Prostate gland (tissue), 2 donors: Measurements from ENCODE around the gene LSM3. TPM values are rescaled to one million over a fixed set of nuclear protein-coding genes. Genes with fewer than 3 reads are reported as not detected.
A peak's percentile ranks its signal among the peaks of the same experiment; 100 is the strongest.

Source experiments
- DNase-seq: peaks from one replicate; pipeline ENCODE4 v3.0.0-alpha.2; 2019; ENCODE audit warnings: low spot score
- H3K27ac ChIP-seq, 2 donors: fragments of 200-600 bp; sonication (generic); 2 replicates each; pipeline ENCODE4 v1.5.1; 2017 to 2019
- H3K27me3 ChIP-seq: fragments of 200-600 bp; sonication (generic); replicated peaks from 2 replicates; pipeline ENCODE4 v1.5.1; 2019; ENCODE audit not compliant: insufficient read depth
- H3K36me3 ChIP-seq, 2 donors: fragments of 200-600 bp; sonication (generic); 1 replicate in 1 of 2; 2 replicates in 1 of 2; pipeline versions ENCODE4 v1.5.1 to v1.8.1; 2017 to 2019
- H3K4me1 ChIP-seq: fragments of 200-600 bp; sonication (generic); replicated peaks from 2 replicates; pipeline ENCODE4 v1.5.1; 2019
- H3K4me3 ChIP-seq, 2 donors: fragments of 200-600 bp; sonication (generic); 2 replicates each; pipeline ENCODE4 v1.5.1; 2017 to 2019
- H3K9me3 ChIP-seq: fragments of 200-600 bp; sonication (generic); 2 replicates; pipeline ENCODE4 v1.5.1; 2017
- POLR2A ChIP-seq: fragments of 450-650 bp; IDR thresholded peaks from one replicate; pipeline ENCODE4 v1.6.1; 2016; ENCODE audit warnings: antibody characterized with exemption, mild to moderate bottlenecking
- POLR2AphosphoS5 ChIP-seq: sonication (generic); formaldehyde crosslinking; IDR thresholded peaks from one replicate; pipeline ENCODE4 v1.6.1; 2017; ENCODE audit warnings: antibody characterized with exemption
- WGBS: methylation state at CpG from one replicate; pipeline ENCODE4 v1.1.5; 2018; 5-methylcytosine and 5-hydroxymethylcytosine counted together
- intact Hi-C: fragments of 100-400 bp; cut with DNase I; formaldehyde crosslinking; loops from one replicate; pipeline ENCODE4 v1.14.2; 2022
- total RNA-seq, 2 donors: library from RNA; depleted of rRNA; stranded (reverse); fragments of >200 nt; gene quantifications; one replicate each; pipeline ENCODE4 v1.1.0, GENCODE V29; 2016
- TF ChIP-seq, protein P1 (sequence below), 4 experiments: fragments of 200-600 bp in 2 of 4; fragments of 450-650 bp in 2 of 4; sonication (generic) in 2 of 4; IDR thresholded peaks; 1 replicate in 3 of 4; 2 replicates in 1 of 4; pipeline ENCODE4 v1.5.1; 2016 to 2019; ENCODE audit warnings: antibody characterized with exemption in 4 of 4, mild to moderate bottlenecking in 2 of 4, moderate library complexity in 2 of 4

Gene LSM3
- total RNA-seq, 2 donors from 2014 or later, result 15.0 to 15.1 TPM

DNA sequence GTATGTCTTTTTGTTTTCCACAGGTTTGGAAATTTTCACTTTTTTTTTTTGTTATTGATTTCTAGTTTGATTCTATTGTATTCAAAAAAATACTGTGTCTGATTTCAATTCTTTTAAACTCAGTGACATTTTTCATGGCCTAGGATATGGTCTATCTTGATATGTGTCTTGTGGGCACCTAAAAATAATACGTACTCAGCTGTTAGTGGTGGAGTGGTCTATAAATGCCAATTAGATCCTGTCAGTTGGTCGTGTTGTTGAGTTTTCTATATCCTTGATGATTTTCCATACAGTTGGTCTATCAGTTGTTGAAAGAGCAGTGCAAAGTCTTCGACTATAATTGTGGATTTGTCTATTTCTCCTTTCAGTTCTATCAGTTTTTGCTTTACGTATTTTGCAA lies 61.7 kb downstream of the LSM3 start:
- 86% methylated on average over 4 of the region's 4 CpGs for WGBS
- DNase-seq, result no peak
- intact Hi-C loops, result no loop called here
- Histone ChIP-seq H3K27ac (no peak overlapping the region), H3K36me3 (no peaks in the 10 kb centered on the region), H3K4me1 (peaks cover 3% of the 10 kb centered on the region), H3K27me3 (no peaks in the 10 kb centered on the region), H3K9me3 (no peaks in the 10 kb centered on the region), H3K4me3 (no peak overlapping the region)
- TF ChIP-seq POLR2AphosphoS5 (no peak), POLR2A (no peak)
- TF ChIP-seq, protein P1, sequence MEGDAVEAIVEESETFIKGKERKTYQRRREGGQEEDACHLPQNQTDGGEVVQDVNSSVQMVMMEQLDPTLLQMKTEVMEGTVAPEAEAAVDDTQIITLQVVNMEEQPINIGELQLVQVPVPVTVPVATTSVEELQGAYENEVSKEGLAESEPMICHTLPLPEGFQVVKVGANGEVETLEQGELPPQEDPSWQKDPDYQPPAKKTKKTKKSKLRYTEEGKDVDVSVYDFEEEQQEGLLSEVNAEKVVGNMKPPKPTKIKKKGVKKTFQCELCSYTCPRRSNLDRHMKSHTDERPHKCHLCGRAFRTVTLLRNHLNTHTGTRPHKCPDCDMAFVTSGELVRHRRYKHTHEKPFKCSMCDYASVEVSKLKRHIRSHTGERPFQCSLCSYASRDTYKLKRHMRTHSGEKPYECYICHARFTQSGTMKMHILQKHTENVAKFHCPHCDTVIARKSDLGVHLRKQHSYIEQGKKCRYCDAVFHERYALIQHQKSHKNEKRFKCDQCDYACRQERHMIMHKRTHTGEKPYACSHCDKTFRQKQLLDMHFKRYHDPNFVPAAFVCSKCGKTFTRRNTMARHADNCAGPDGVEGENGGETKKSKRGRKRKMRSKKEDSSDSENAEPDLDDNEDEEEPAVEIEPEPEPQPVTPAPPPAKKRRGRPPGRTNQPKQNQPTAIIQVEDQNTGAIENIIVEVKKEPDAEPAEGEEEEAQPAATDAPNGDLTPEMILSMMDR (IDR thresholded peaks at IDR 0.05), result no peak

DNA sequence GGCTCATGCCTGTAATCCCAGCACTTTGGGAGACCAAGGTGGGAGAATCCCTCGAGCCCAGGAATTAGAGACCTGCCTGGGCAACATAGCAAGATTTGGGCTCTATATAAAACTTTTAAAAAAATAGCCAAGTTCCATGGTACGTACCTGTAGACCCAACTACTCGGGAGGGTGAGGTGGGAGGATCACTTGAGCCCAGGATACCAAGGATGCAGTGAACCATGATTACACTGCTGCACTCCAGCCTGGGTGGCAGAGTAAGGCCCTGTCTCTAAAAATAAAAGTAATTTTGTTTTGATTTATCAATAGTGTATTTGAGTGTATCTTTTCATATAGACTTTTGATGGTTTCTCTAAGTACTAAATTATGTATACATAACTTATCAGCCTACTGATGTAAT lies 63.1 kb downstream of the LSM3 start:
- H3K27me3 ChIP-seq, result no peaks in the 10 kb centered on the region
- no peak overlapping the region for H3K27ac ChIP-seq
- no peaks in the 10 kb centered on the region for H3K36me3 ChIP-seq
- H3K4me1 ChIP-seq, result peaks cover 3% of the 10 kb centered on the region
- H3K9me3 ChIP-seq, result no peaks in the 10 kb centered on the region
- intact Hi-C loops, result no loop called here
- H3K4me3 ChIP-seq, result no peak overlapping the region
- DNase-seq, result no peak
- TF ChIP-seq POLR2AphosphoS5 (no peak), POLR2A (no peak)
- TF ChIP-seq, protein P1 (IDR thresholded peaks at IDR 0.05), result no peak
- WGBS, result 92% methylated on average over 3 of the region's 3 CpGs

DNA sequence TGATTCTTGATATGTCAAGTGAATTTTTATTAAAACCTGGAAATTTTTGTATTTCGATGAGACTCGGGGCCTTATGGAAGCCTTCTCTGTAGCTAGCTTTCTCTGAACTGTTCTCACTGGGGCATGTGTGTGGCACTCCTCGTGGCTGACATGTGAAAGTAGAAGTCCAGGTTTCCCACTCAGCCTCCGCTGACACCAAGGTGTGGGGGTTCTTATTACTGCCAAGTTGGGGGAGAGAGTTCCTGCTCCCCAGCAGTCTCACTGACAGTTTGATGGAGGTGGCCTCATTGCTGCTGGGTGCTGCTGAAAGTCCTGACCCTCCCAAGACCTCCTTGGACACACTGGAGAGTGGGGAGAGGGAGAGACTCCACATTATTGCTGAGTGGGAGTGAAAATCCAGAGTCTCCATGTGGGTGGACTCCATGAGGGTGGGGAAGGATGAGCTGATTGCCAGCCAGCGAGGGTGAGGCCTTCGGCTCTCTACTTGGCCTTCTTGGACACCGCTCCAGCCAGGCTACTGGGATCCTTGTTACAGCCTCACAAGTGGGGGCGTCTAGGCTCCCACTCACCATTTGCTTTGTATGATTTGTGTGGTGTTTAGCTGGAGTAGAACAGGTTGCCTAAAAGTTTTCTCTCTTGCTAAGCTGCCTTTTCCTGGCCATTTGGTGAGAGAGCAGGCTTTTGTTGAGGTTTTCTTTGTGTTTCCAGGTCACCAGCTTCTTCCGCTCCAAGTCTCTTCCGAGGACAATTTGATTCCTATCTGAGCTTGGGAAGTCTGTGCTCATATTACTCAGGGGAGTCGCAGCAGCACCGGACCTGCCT lies 64.1 kb downstream of the LSM3 start:
- no peak overlapping the region for H3K4me3 ChIP-seq
- no peak for DNase-seq
- intact Hi-C loops, result no loop called here
- WGBS, result 85% methylated on average over 12 of the region's 12 CpGs
- H3K27ac ChIP-seq, result no peak overlapping the region
- no peaks in the 10 kb centered on the region for H3K27me3 ChIP-seq
- TF ChIP-seq, protein P1 (IDR thresholded peaks at IDR 0.05), result no peak
- TF ChIP-seq POLR2A (no peak), POLR2AphosphoS5 (no peak)
- no peaks in the 10 kb centered on the region for H3K36me3 ChIP-seq
- peaks cover 3% of the 10 kb centered on the region for H3K4me1 ChIP-seq
- H3K9me3 ChIP-seq, result no peaks in the 10 kb centered on the region

DNA sequence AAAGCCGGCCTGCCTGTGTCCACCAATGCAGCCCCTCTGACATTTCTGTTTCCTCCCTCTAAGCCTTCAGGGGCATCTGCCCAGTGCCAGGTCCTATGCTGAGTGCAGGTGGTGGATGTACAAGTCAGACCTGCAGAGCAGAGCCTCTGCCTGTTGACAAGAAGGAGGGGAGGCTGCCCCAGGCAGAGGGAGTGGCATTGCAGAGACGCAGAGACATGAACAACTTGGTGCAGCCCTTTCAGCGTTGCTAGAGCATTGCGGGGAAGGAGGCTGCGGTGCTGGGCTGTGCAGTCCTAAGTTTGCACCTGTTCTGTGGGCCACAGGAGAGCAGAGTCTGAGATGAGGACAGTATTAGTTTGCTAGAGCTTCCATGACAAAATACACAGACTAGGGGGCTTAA lies 65.2 kb downstream of the LSM3 start:
- H3K4me1 ChIP-seq, result peaks cover 8% of the 10 kb centered on the region
- no peaks in the 10 kb centered on the region for H3K9me3 ChIP-seq
- no peak overlapping the region for H3K27ac ChIP-seq
- peak; percentile 88 for TF ChIP-seq POLR2AphosphoS5
- no peak for TF ChIP-seq POLR2A
- TF ChIP-seq, protein P1 (IDR thresholded peaks at IDR 0.05), result no peak
- peak; percentile 77 for DNase-seq
- H3K4me3 ChIP-seq, result no peak overlapping the region
- H3K27me3 ChIP-seq, result no peaks in the 10 kb centered on the region
- intact Hi-C loops, result no loop called here
- WGBS, result 61% methylated on average over 5 of the region's 5 CpGs
- no peaks in the 10 kb centered on the region for H3K36me3 ChIP-seq
